ENCODE data around the gene MYCBP. TPM values are rescaled to one million over a fixed set of nuclear protein-coding genes. Genes with fewer than 3 reads are reported as not detected.

The MYCBP gene
- total RNA-seq, 1 experiment from 2014 or later, result 27.7 TPM

- POLR2A ChIA-PET, result no interaction called here
- CTCF ChIA-PET, result no interaction called here
- Histone ChIP-seq H3K9me3 (0 out of 2 replicates have a peak, but pooled peaks cover 3% of the 10 kb centered on the region), H3K36me3 (ENCODE audit: control insufficient read depth, insufficient read depth, low read length) (no peaks in the 10 kb centered on the region), H3K4me3 (ENCODE audit: low read depth, low read length) (no peak overlapping the region), H3K27me3 (replicated peaks; ENCODE audit: control insufficient read depth, insufficient read depth, low read length) (no peaks in the 10 kb centered on the region), H3K4me1 (no peaks in the 10 kb centered on the region)
- Mint-ChIP-seq H3K4me1 (ENCODE audit: low read depth, unreplicated experiment) (no peaks in the 10 kb centered on the region), H3K9me3 (ENCODE audit: unreplicated experiment) (no peaks in the 10 kb centered on the region), H3K36me3 (ENCODE audit: insufficient read depth, unreplicated experiment) (no peaks in the 10 kb centered on the region), H3K27ac (ENCODE audit: unreplicated experiment) (no peak overlapping the region), H3K4me3 (ENCODE audit: unreplicated experiment) (no peak overlapping the region), H3K27me3 (ENCODE audit: insufficient read depth, unreplicated experiment) (no peaks in the 10 kb centered on the region)
- intact Hi-C loops (cut with micrococcal nuclease; ENCODE audit: unreplicated experiment), result no loop called here
- TF ChIP-seq CTCF (IDR thresholded peaks at IDR 0.05; ENCODE audit: insufficient read depth in 1 of 2, low read depth in 1 of 2, low read length in 1 of 2, severe bottlenecking in 1 of 2, unreplicated experiment in 1 of 2), result no peak
- no TSS peak for BruUV-seq (replicated peaks)
- no peak for DNase-seq
Observed at GRCh38 chr1:38908821-38909220, 35.7 kb upstream of the MYCBP start.

- H3K9me3 Mint-ChIP-seq (ENCODE audit: unreplicated experiment), result no peaks in the 10 kb centered on the region
- no peak for TF ChIP-seq CTCF (IDR thresholded peaks at IDR 0.05; ENCODE audit: insufficient read depth in 1 of 2, low read depth in 1 of 2, low read length in 1 of 2, severe bottlenecking in 1 of 2, unreplicated experiment in 1 of 2)
- no TSS peak for BruUV-seq (replicated peaks)
- no peak overlapping the region for H3K4me3 ChIP-seq (ENCODE audit: low read depth, low read length)
- H3K27ac Mint-ChIP-seq (ENCODE audit: unreplicated experiment), result no peak overlapping the region
- no peaks in the 10 kb centered on the region for H3K27me3 ChIP-seq (replicated peaks; ENCODE audit: control insufficient read depth, insufficient read depth, low read length)
- H3K4me1 Mint-ChIP-seq (ENCODE audit: low read depth, unreplicated experiment), result no peaks in the 10 kb centered on the region
- ChIA-PET CTCF (no interaction called here), POLR2A (no interaction called here)
- H3K4me1 ChIP-seq, result no peaks in the 10 kb centered on the region
- no peaks in the 10 kb centered on the region for H3K36me3 ChIP-seq (ENCODE audit: control insufficient read depth, insufficient read depth, low read length)
- no peak overlapping the region for H3K4me3 Mint-ChIP-seq (ENCODE audit: unreplicated experiment)
- 0 out of 2 replicates have a peak, but pooled peaks cover 3% of the 10 kb centered on the region for H3K9me3 ChIP-seq
- intact Hi-C loops (cut with micrococcal nuclease; ENCODE audit: unreplicated experiment), result no loop called here
- DNase-seq, result no peak
- H3K27me3 Mint-ChIP-seq (ENCODE audit: insufficient read depth, unreplicated experiment), result no peaks in the 10 kb centered on the region
- H3K36me3 Mint-ChIP-seq (ENCODE audit: insufficient read depth, unreplicated experiment), result no peaks in the 10 kb centered on the region
Observed at GRCh38 chr1:38905985-38906384, 32.8 kb upstream of the MYCBP start.

- H3K4me1 ChIP-seq, result no peaks in the 10 kb centered on the region; the same call in 1 of the 2 replicates
- no peak for DNase-seq
- H3K9me3 ChIP-seq, result no peaks in the 10 kb centered on the region
- H3K27ac Mint-ChIP-seq (ENCODE audit: unreplicated experiment), result no peak overlapping the region
- no peak overlapping the region for H3K4me3 ChIP-seq (ENCODE audit: low read depth, low read length)
- H3K4me3 Mint-ChIP-seq (ENCODE audit: unreplicated experiment), result no peak overlapping the region
- POLR2A ChIA-PET, result no interaction called here
- H3K27me3 Mint-ChIP-seq (ENCODE audit: insufficient read depth, unreplicated experiment), result no peaks in the 10 kb centered on the region
- TF ChIP-seq CTCF (IDR thresholded peaks at IDR 0.05; ENCODE audit: insufficient read depth in 1 of 2, low read depth in 1 of 2, low read length in 1 of 2, severe bottlenecking in 1 of 2, unreplicated experiment in 1 of 2), result no peak
- CTCF ChIA-PET, result no interaction called here
- H3K27me3 ChIP-seq (replicated peaks; ENCODE audit: control insufficient read depth, insufficient read depth, low read length), result no peaks in the 10 kb centered on the region
- intact Hi-C loops (cut with micrococcal nuclease; ENCODE audit: unreplicated experiment), result no loop called here
- H3K9me3 Mint-ChIP-seq (ENCODE audit: unreplicated experiment), result no peaks in the 10 kb centered on the region
- no peaks in the 10 kb centered on the region for H3K4me1 Mint-ChIP-seq (ENCODE audit: low read depth, unreplicated experiment)
- H3K36me3 ChIP-seq (ENCODE audit: control insufficient read depth, insufficient read depth, low read length), result no peaks in the 10 kb centered on the region
- H3K36me3 Mint-ChIP-seq (ENCODE audit: insufficient read depth, unreplicated experiment), result no peaks in the 10 kb centered on the region
- no TSS peak for BruUV-seq (replicated peaks)
Observed at GRCh38 chr1:38899560-38899959, 26.4 kb upstream of the MYCBP start.
